ENCODE data around the gene RPS6KA5. TPM values are rescaled to one million over a fixed set of nuclear protein-coding genes. Genes with fewer than 3 reads are reported as not detected.
A peak's percentile ranks its signal among the peaks of the same experiment; 100 is the strongest.
"Not testable (repeated sequence)": the region's sequence is repeated elsewhere in the genome, so short reads cannot be mapped to it uniquely, and the experiment has no call there.

RPS6KA5 gene
- total and polyA plus RNA-seq, 3 experiments from 2014 or later, result 17.7 to 21.3 (median 19.9) TPM

- H3K9me3 Mint-ChIP-seq, result no peaks in the 10 kb centered on the region
- no peaks in the 10 kb centered on the region for H3K36me3 Mint-ChIP-seq
- H3K4me3 ChIP-seq (ENCODE audit: low read length), result no peak overlapping the region
- H3K9me3 ChIP-seq (ENCODE audit: low read length), result no peaks in the 10 kb centered on the region
- ChIA-PET POLR2A (no interaction called here), CTCF (no interaction called here)
- H3K4me3 Mint-ChIP-seq, result no peak overlapping the region
- peak in 1 of 5 donors; percentile 32 for DNase-seq
- no peaks in the 10 kb centered on the region for H3K27me3 ChIP-seq (ENCODE audit: insufficient read depth, low read length, poor library complexity, severe bottlenecking)
- H3K27ac ChIP-seq (ENCODE audit: low read depth, low read length), result no peak overlapping the region
- H3K36me3 ChIP-seq (ENCODE audit: insufficient read depth, low read length), result no peaks in the 10 kb centered on the region
- peaks cover 0 to 3% of the 10 kb centered on the region in 2 donors for H3K27me3 Mint-ChIP-seq
- H3K4me1 ChIP-seq (ENCODE audit: insufficient read depth, low read length), result peaks cover 20% of the 10 kb centered on the region
- H3K4me1 Mint-ChIP-seq, result peaks cover 17 to 38% (median 28%) of the 10 kb centered on the region in 3 donors
- H3K27ac Mint-ChIP-seq, result peak overlapping the region in 1 of 8 donors; percentile 5
These were observed 228.6 kb downstream of the RPS6KA5 start for GRCh38 chr14:90831821-90832220.

DNA sequence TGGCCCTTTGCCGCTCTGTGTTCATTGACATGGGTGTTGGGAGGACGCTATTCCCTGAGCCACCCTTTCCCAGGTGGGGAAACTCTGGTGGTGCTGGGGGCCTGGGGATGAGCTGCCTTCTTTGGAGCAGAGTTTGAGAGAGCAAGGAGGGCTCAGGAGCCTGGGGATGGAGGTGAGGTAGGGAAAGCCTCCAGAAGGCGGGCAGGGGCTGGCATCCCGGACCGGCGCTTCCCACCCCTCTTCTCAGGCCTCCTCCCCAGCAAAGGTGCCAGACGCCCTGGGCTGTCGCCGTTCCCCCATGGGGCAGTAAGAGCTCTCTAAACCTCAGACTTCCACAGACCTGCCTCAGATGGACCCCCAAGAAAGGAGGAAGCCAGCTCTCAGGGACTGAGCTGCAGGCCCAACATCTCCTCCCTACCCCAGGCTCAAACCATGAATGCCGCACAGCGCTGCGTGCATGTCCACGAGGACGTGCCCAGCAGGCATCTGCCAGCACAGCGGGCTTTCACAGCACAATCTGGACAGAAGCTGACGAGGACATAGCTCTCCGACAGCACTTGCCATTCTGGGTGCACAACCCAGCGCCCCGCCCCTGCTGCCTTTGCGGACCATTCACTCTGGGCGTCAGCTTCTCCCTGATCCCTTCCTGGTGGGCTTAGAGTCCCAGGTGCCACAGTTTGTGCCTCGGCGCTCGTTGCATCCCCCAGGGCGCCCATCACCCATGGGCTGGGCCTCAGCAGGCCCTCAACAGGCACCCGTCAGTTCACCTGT lies 229.3 kb downstream of the RPS6KA5 start:
- H3K9me3 ChIP-seq (ENCODE audit: low read length), result no peaks in the 10 kb centered on the region
- Mint-ChIP-seq H3K4me3 (no peak overlapping the region), H3K36me3 (no peaks in the 10 kb centered on the region), H3K27me3 (peaks cover 0 to 3% of the 10 kb centered on the region in 2 donors), H3K4me1 (peaks cover 15 to 31% (median 28%) of the 10 kb centered on the region in 3 donors), H3K9me3 (no peaks in the 10 kb centered on the region), H3K27ac (peak overlapping the region in 2 of 8 donors; percentile 5 to 38)
- peaks cover 15% of the 10 kb centered on the region for H3K4me1 ChIP-seq (ENCODE audit: insufficient read depth, low read length)
- no peak overlapping the region for H3K4me3 ChIP-seq (ENCODE audit: low read length)
- DNase-seq, result peak in 1 of 5 donors; percentile 36
- POLR2A ChIA-PET, result no interaction called here
- no peaks in the 10 kb centered on the region for H3K27me3 ChIP-seq (ENCODE audit: insufficient read depth, low read length, poor library complexity, severe bottlenecking)
- no peaks in the 10 kb centered on the region for H3K36me3 ChIP-seq (ENCODE audit: insufficient read depth, low read length)
- H3K27ac ChIP-seq (ENCODE audit: low read depth, low read length), result no peak overlapping the region
- CTCF ChIA-PET, result no interaction called here

- no peaks in the 10 kb centered on the region for H3K27me3 Mint-ChIP-seq
- no peaks in the 10 kb centered on the region for H3K9me3 ChIP-seq (ENCODE audit: low read length)
- peak in 1 of 5 donors; percentile 30 for DNase-seq
- peaks cover 13% of the 10 kb centered on the region for H3K4me1 ChIP-seq (ENCODE audit: insufficient read depth, low read length)
- POLR2A ChIA-PET, result no interaction called here
- CTCF ChIA-PET, result no interaction called here
- H3K27ac Mint-ChIP-seq, result peak overlapping the region in 2 of 8 donors; percentile 93 to 95
- H3K9me3 Mint-ChIP-seq, result peaks cover 0 to 3% (median 0%) of the 10 kb centered on the region in 5 donors
- H3K27ac ChIP-seq (ENCODE audit: low read depth, low read length), result no peak overlapping the region
- H3K4me3 ChIP-seq (ENCODE audit: low read length), result no peak overlapping the region
- H3K4me1 Mint-ChIP-seq, result peaks cover 13 to 21% (median 21%) of the 10 kb centered on the region in 3 donors
- peak overlapping the region in 1 of 7 donors; percentile 24 for H3K4me3 Mint-ChIP-seq
- H3K27me3 ChIP-seq (ENCODE audit: insufficient read depth, low read length, poor library complexity, severe bottlenecking), result no peaks in the 10 kb centered on the region
- no peaks in the 10 kb centered on the region for H3K36me3 ChIP-seq (ENCODE audit: insufficient read depth, low read length)
- no peaks in the 10 kb centered on the region for H3K36me3 Mint-ChIP-seq
These were observed 230.8 kb downstream of the RPS6KA5 start for GRCh38 chr14:90829677-90830076.

- H3K27ac Mint-ChIP-seq, result peak overlapping the region; percentile 75 to 95 (median 91)
- peaks cover 4 to 7% (median 4%) of the 10 kb centered on the region in 5 donors for H3K9me3 Mint-ChIP-seq
- no peaks in the 10 kb centered on the region for H3K36me3 ChIP-seq (ENCODE audit: insufficient read depth, low read length)
- no peaks in the 10 kb centered on the region for H3K36me3 Mint-ChIP-seq
- H3K27me3 ChIP-seq (ENCODE audit: insufficient read depth, low read length, poor library complexity, severe bottlenecking), result no peaks in the 10 kb centered on the region
- H3K4me1 Mint-ChIP-seq, result peaks cover 13 to 21% (median 21%) of the 10 kb centered on the region in 3 donors
- H3K9me3 ChIP-seq (ENCODE audit: low read length), result no peaks in the 10 kb centered on the region
- ChIA-PET CTCF (interaction anchor here (1.0 kb wide), 1 partner anchor 71 kb away, joined by 3 read pairs; no protein-coding TSS in a partner anchor), POLR2A (no interaction called here)
- H3K4me3 Mint-ChIP-seq, result peak overlapping the region; percentile 79 to 91 (median 84)
- DNase-seq, result peak in 3 of 5 donors; percentile 20 to 45 (median 34)
- no peaks in the 10 kb centered on the region for H3K27me3 Mint-ChIP-seq
- H3K4me3 ChIP-seq (ENCODE audit: low read length), result peak overlapping the region; percentile 54
- H3K4me1 ChIP-seq (ENCODE audit: insufficient read depth, low read length), result peaks cover 13% of the 10 kb centered on the region
- H3K27ac ChIP-seq (ENCODE audit: low read depth, low read length), result peak overlapping the region; percentile 38
These were observed 231.6 kb downstream of the RPS6KA5 start for GRCh38 chr14:90828642-90829487.

DNA sequence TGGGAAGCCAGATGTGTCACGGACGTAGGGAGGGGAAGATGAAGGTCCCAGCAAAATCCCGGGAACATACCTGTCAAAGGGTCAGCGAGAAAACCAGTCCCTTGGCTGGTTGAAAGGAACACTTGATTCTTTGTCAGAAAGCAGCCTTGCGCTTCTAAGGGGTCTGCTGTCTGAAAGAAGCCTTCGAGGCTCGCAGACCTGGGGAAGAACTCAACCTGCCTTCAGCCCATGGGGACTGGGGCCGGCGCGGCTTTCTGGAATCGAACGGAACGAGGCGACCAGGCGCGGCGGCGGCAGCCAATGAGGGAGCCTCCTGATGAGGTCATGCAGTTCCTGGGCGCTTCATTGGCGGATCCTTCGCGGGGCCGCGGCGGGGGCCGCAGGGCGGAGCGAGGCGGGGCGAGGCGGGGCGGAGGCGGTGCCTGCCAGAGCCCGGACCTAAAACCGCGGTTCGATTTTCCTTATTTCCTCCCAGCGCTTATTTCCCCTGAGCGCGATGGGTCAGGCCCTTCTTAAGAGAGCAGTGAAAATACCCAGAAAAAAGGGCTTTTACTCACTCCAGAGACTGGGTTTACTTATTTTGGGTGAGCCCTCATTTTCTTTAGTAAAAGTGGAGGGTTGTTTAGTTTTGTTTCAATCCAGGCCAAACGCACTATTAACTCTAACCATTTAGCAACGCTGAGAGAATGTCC lies 232.4 kb downstream of the RPS6KA5 start:
- H3K27me3 ChIP-seq (ENCODE audit: insufficient read depth, low read length, poor library complexity, severe bottlenecking), result no peaks in the 10 kb centered on the region
- H3K4me1 Mint-ChIP-seq, result peaks cover 13 to 21% (median 21%) of the 10 kb centered on the region in 3 donors
- H3K4me3 Mint-ChIP-seq, result peak overlapping the region; percentile 79 to 91 (median 84)
- no peaks in the 10 kb centered on the region for H3K27me3 Mint-ChIP-seq
- peak; percentile 86 to 93 (median 88) for DNase-seq
- peaks cover 13% of the 10 kb centered on the region for H3K4me1 ChIP-seq (ENCODE audit: insufficient read depth, low read length)
- no peaks in the 10 kb centered on the region for H3K36me3 ChIP-seq (ENCODE audit: insufficient read depth, low read length)
- H3K9me3 Mint-ChIP-seq, result peaks cover 6 to 11% (median 9%) of the 10 kb centered on the region in 5 donors
- H3K36me3 Mint-ChIP-seq, result no peaks in the 10 kb centered on the region
- H3K9me3 ChIP-seq (ENCODE audit: low read length), result no peaks in the 10 kb centered on the region
- H3K4me3 ChIP-seq (ENCODE audit: low read length), result peak overlapping the region; percentile 54
- peak overlapping the region; percentile 38 for H3K27ac ChIP-seq (ENCODE audit: low read depth, low read length)
- peak overlapping the region; percentile 75 to 95 (median 91) for H3K27ac Mint-ChIP-seq
- ChIA-PET CTCF (interaction anchor here (1.0 kb wide), 1 partner anchor 70 kb away, joined by 3 read pairs; no protein-coding TSS in a partner anchor), POLR2A (no interaction called here)

DNA sequence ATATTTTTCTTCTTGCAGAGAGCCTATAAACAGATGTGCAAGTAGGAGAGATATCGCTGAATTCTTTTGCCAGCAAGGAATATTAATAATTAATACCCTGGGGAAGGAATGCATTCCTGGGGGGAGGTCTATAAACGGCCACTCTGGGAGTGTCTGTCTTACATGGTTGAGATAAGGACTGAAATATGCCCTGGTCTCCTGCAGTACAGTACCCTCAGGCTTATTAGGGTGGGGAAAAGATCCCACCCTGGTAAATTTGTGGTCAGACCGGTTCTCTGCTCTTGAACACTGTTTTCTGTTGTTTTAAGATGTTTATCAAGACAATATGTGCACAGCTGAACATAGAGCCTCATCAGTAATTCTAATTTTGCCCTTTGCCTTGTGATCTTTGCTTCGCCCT lies 236.9 kb downstream of the RPS6KA5 start:
- H3K4me3 Mint-ChIP-seq; DNase-seq; H3K27me3 ChIP-seq (ENCODE audit: insufficient read depth, low read length, poor library complexity, severe bottlenecking); H3K36me3 ChIP-seq (ENCODE audit: insufficient read depth, low read length); H3K27ac ChIP-seq (ENCODE audit: low read depth, low read length); H3K9me3 ChIP-seq (ENCODE audit: low read length); H3K36me3 Mint-ChIP-seq; CTCF ChIA-PET; H3K4me3 ChIP-seq (ENCODE audit: low read length); POLR2A ChIA-PET; H3K27me3 Mint-ChIP-seq: not testable (repeated sequence)
- peaks cover 21 to 25% (median 22%) of the 10 kb centered on the region in 3 donors for H3K4me1 Mint-ChIP-seq
- peaks cover 17% of the 10 kb centered on the region for H3K4me1 ChIP-seq (ENCODE audit: insufficient read depth, low read length)
- H3K27ac Mint-ChIP-seq, result peak overlapping the region in 1 of 8 donors; percentile 68
- H3K9me3 Mint-ChIP-seq, result peaks cover 6 to 11% (median 9%) of the 10 kb centered on the region in 5 donors

DNA sequence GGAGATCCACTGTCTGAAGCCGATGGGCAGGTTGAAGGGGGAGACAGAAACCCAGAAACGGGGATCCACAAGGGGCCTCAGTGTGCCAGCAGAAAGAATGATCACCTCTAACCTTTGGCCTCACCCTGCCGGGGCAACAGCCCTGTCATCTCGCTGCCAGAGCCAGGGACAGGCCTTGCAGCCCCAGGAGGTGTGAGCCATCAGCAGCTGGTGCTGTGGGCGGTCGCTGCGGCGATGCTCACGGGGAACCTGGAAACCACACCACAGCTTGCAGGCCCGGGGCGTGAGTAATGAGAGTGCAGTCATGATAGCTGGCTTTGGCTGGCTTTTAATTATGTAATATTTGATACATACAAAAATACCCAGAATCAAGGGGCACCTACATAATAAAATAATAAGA lies 239.5 kb downstream of the RPS6KA5 start:
- H3K27ac Mint-ChIP-seq, result peak overlapping the region in 7 of 8 donors; percentile 30 to 70 (median 52)
- Histone ChIP-seq H3K27me3 (ENCODE audit: insufficient read depth, low read length, poor library complexity, severe bottlenecking) (no peaks in the 10 kb centered on the region), H3K36me3 (ENCODE audit: insufficient read depth, low read length) (no peaks in the 10 kb centered on the region), H3K4me1 (ENCODE audit: insufficient read depth, low read length) (peaks cover 10% of the 10 kb centered on the region), H3K27ac (ENCODE audit: low read depth, low read length) (no peak overlapping the region), H3K4me3 (ENCODE audit: low read length) (no peak overlapping the region), H3K9me3 (ENCODE audit: low read length) (no peaks in the 10 kb centered on the region)
- ChIA-PET CTCF (no interaction called here), POLR2A (no interaction called here)
- H3K4me1 Mint-ChIP-seq, result peaks cover 12 to 15% (median 15%) of the 10 kb centered on the region in 3 donors
- no peaks in the 10 kb centered on the region for H3K36me3 Mint-ChIP-seq
- H3K27me3 Mint-ChIP-seq, result peaks cover 0 to 3% of the 10 kb centered on the region in 2 donors
- DNase-seq, result peak; percentile 21 to 77 (median 54)
- peaks cover 6 to 11% (median 9%) of the 10 kb centered on the region in 5 donors for H3K9me3 Mint-ChIP-seq
- H3K4me3 Mint-ChIP-seq, result peak overlapping the region in 1 of 7 donors; percentile 55
